ENCODE results near the gene HIVEP3.

The HIVEP3 gene

GRCh38 chr1:41461790-41462679 lies 456.7 kb downstream of the HIVEP3 start:
- DNase-seq (ENCODE audit: extremely low read depth in 1 of 2, low read depth in 1 of 2), result no peak

- DNase-seq (ENCODE audit: extremely low read depth in 1 of 2, low read depth in 1 of 2), result no peak
Measured at GRCh38 chr1:41456847-41457540, 461.7 kb downstream of the HIVEP3 start.
